H9 (cell line): ENCODE results near the gene RNU1-4. TPM values are rescaled to one million over a fixed set of nuclear protein-coding genes. Genes with fewer than 3 reads are reported as not detected.

Source experiments
- DNase-seq: peaks from one replicate; pipeline ENCODE4 v3.0.0-alpha.2; 2017
- H2AFZ ChIP-seq: one replicate; pipeline ENCODE4 v1.6.1; 2013; ENCODE audit warnings: mild to moderate bottlenecking, low read length, control low read depth, moderate library complexity
- H2AK5ac ChIP-seq: 2 replicates; pipeline ENCODE4 v1.6.1; 2013; ENCODE audit warnings: low read length, control low read depth, mixed read lengths; ENCODE audit not compliant: insufficient read length
- H2BK120ac ChIP-seq: one replicate; pipeline ENCODE4 v1.6.1; 2013; ENCODE audit warnings: low read depth, mild to moderate bottlenecking, low read length, control low read depth, inconsistent platforms; ENCODE audit not compliant: poor library complexity, severe bottlenecking
- H2BK12ac ChIP-seq: 2 replicates; pipeline ENCODE4 v1.6.1; 2013; ENCODE audit warnings: low read length, control low read depth, mixed read lengths, low read depth; ENCODE audit not compliant: insufficient read length
- H2BK15ac ChIP-seq: 2 replicates; pipeline ENCODE4 v1.6.1; 2013; ENCODE audit warnings: low read depth, low read length, control low read depth
- H2BK20ac ChIP-seq: one replicate; pipeline ENCODE4 v1.6.1; 2013; ENCODE audit warnings: low read depth, mild to moderate bottlenecking, low read length, control low read depth, inconsistent platforms; ENCODE audit not compliant: poor library complexity, severe bottlenecking
- H2BK5ac ChIP-seq: 2 replicates; pipeline ENCODE4 v1.6.1; 2013; ENCODE audit warnings: low read length, control low read depth, mixed read lengths; ENCODE audit not compliant: insufficient read length
- H3K14ac ChIP-seq: 2 replicates; pipeline ENCODE4 v1.6.1; 2013; ENCODE audit warnings: low read length, control low read depth; ENCODE audit not compliant: insufficient read depth
- H3K18ac ChIP-seq: 2 replicates; pipeline ENCODE4 v1.6.1; 2013; ENCODE audit warnings: low read depth, mild to moderate bottlenecking, mixed read lengths, low read length, control low read depth; ENCODE audit not compliant: insufficient read length
- H3K23ac ChIP-seq: 2 replicates; pipeline ENCODE4 v1.6.1; 2013; ENCODE audit warnings: low read length, control low read depth, mixed read lengths, low read depth; ENCODE audit not compliant: insufficient read length
- H3K23me2 ChIP-seq: 2 replicates; pipeline ENCODE4 v1.6.1; 2013; ENCODE audit warnings: low read depth, mild to moderate bottlenecking, mixed read lengths, low read length, control low read depth; ENCODE audit not compliant: insufficient read length, poor library complexity, severe bottlenecking
- H3K27ac ChIP-seq: 2 replicates; pipeline ENCODE4 v1.5.1; 2013; ENCODE audit warnings: low read length, control low read depth, mixed read lengths, low read depth; ENCODE audit not compliant: insufficient read length
- H3K27me3 ChIP-seq: 2 replicates; pipeline ENCODE4 v1.6.1; 2013; ENCODE audit warnings: low read length, control low read depth, inconsistent platforms; ENCODE audit not compliant: insufficient read depth
- H3K4ac ChIP-seq: 2 replicates; pipeline ENCODE4 v1.6.1; 2013; ENCODE audit warnings: low read depth, mild to moderate bottlenecking, control low read depth, inconsistent platforms, low read length, moderate library complexity
- H3K4me1 ChIP-seq: 2 replicates; pipeline ENCODE4 v1.6.1; 2013; ENCODE audit warnings: low read length, control low read depth, inconsistent platforms; ENCODE audit not compliant: insufficient read depth
- H3K4me2 ChIP-seq: 2 replicates; pipeline ENCODE4 v1.6.1; 2013; ENCODE audit warnings: low read length, control low read depth, mixed read lengths; ENCODE audit not compliant: insufficient read length, insufficient read depth
- H3K56ac ChIP-seq: 2 replicates; pipeline ENCODE4 v1.6.1; 2013; ENCODE audit warnings: low read depth, mild to moderate bottlenecking, mixed read lengths, low read length, control low read depth; ENCODE audit not compliant: insufficient read length
- H3K79me1 ChIP-seq: 2 replicates; pipeline ENCODE4 v1.6.1; 2013; ENCODE audit warnings: low read depth, mild to moderate bottlenecking, moderate library complexity, low read length, control low read depth, inconsistent platforms; ENCODE audit not compliant: insufficient read depth, poor library complexity, severe bottlenecking
- H3K79me2 ChIP-seq: 2 replicates; pipeline ENCODE4 v1.6.1; 2013; ENCODE audit warnings: low read length, control low read depth, inconsistent platforms; ENCODE audit not compliant: insufficient read depth
- H3K9ac ChIP-seq: 2 replicates; pipeline ENCODE4 v1.6.1; 2013; ENCODE audit warnings: low read length, control low read depth, mixed read lengths; ENCODE audit not compliant: insufficient read length; ENCODE audit errors: extremely low read depth
- H3K9me3 ChIP-seq: one replicate; pipeline ENCODE4 v1.6.1; 2013; ENCODE audit warnings: low read depth, low read length, inconsistent platforms; ENCODE audit not compliant: control insufficient read depth
- H3T11ph ChIP-seq: one replicate; pipeline ENCODE4 v1.6.1; 2013; ENCODE audit warnings: mild to moderate bottlenecking, low read length, control low read depth, inconsistent platforms
- H4K20me1 ChIP-seq: one replicate; pipeline ENCODE4 v1.6.1; 2013; ENCODE audit not compliant: control insufficient read depth, insufficient read length, insufficient read depth
- H4K5ac ChIP-seq: 2 replicates; pipeline ENCODE4 v1.6.1; 2013; ENCODE audit warnings: low read depth, mild to moderate bottlenecking, mixed read lengths, low read length, control low read depth; ENCODE audit not compliant: insufficient read length
- H4K8ac ChIP-seq: replicated peaks from 2 replicates; pipeline ENCODE4 v1.6.1; 2013; ENCODE audit warnings: low read length, control low read depth, mixed read lengths, low read depth; ENCODE audit not compliant: insufficient read length
- H4K91ac ChIP-seq: 2 replicates; pipeline ENCODE4 v1.6.1; 2013; ENCODE audit warnings: low read depth, mild to moderate bottlenecking, moderate library complexity, mixed read lengths, low read length, control low read depth; ENCODE audit not compliant: insufficient read length
- H3K27ac Mint-ChIP-seq, 3 experiments: 2 replicates in 2 of 3; 3 replicates in 1 of 3; pipeline ENCODE4 v1.8.0; 2020 to 2021; ENCODE audit warnings: mixed read lengths in 3 of 3, mild to moderate bottlenecking in 1 of 3, moderate library complexity in 1 of 3
- H3K27me3 Mint-ChIP-seq: 2 replicates; pipeline ENCODE4 v1.8.0; 2021; ENCODE audit warnings: low read depth, mild to moderate bottlenecking, moderate library complexity, mixed read lengths
- H3K36me3 Mint-ChIP-seq, 3 experiments: 2 replicates in 2 of 3; 3 replicates in 1 of 3; pipeline ENCODE4 v1.8.0; 2020 to 2021; ENCODE audit warnings: low read depth in 3 of 3, mixed read lengths in 3 of 3; ENCODE audit not compliant: insufficient read depth in 1 of 3
- H3K4me1 Mint-ChIP-seq, 2 experiments: 2 replicates each; pipeline ENCODE4 v1.8.0; 2020; ENCODE audit warnings: mixed read lengths in 2 of 2
- H3K4me3 Mint-ChIP-seq, 2 experiments: 2 replicates in 1 of 2; 3 replicates in 1 of 2; pipeline ENCODE4 v1.8.0; 2020 to 2021; ENCODE audit warnings: mild to moderate bottlenecking in 2 of 2, mixed read lengths in 2 of 2, moderate library complexity in 1 of 2
- H3K9me3 Mint-ChIP-seq, 2 experiments: 2 replicates in 1 of 2; 3 replicates in 1 of 2; pipeline ENCODE4 v1.8.0; 2020; ENCODE audit warnings: mild to moderate bottlenecking in 2 of 2, mixed read lengths in 2 of 2, moderate library complexity in 1 of 2
- CTCF ChIP-seq: fragments of 200-600 bp; sonication (generic); conservative IDR thresholded peaks from 3 replicates; pipeline ENCODE4 v1.8.0; 2021; ENCODE audit warnings: antibody characterized with exemption, mild to moderate bottlenecking
- WGBS: extraction: QIAGEN DNeasy Blood & Tissue Kit; methylation state at CpG from one replicate; pipeline ENCODE4 v1.1.7; 2013; ENCODE audit warnings: missing lambda C conversion rate, low lambda C conversion rate, mixed read lengths; ENCODE audit not compliant: insufficient read length; ENCODE audit errors: extremely low coverage; 5-methylcytosine and 5-hydroxymethylcytosine counted together
- total RNA-seq: library from RNA; stranded (reverse); gene quantifications from 2 replicates; pipeline ENCODE4 v1.2.1, GENCODE V29; 2021

The RNU1-4 gene
- total RNA-seq, 1 experiment from 2014 or later: 2,051 TPM

DNA sequence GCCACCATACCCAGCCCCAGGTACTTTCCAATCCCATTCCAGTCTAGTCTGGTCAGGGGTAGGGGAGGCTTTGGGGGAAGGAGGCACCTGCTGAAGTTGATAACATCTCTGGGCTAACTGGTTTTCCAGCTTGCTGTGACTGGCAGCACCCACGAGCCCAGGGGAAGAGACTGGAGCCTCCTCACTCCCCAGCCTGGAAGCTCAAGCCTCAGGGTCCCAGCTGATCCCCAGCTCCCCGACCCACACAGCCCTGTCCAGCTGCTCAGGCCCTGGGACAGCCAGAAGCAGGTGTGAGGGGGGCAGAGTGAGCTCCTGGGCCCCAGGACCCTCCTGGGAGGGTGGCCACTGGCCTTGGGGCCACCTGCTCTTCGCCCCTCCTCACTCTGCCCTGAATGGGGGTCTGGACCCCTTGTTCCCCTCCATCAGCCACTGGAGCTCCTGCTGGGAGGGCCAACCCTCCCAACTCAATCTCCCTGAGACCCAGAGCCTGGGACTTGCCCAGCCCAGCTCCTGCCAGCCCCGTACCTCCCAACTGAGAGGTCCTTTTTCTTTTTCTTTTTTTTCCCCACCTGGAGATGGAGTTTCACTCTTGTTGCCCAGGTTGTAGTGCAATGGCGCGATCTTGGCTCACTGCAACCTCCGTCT is 23.5 kb upstream of the RNU1-4 start:
- peak; percentile 24 for DNase-seq
- H3K79me1 ChIP-seq: no peaks in the 10 kb centered on the region
- H4K8ac ChIP-seq: no peak overlapping the region
- no peak overlapping the region for H2BK20ac ChIP-seq
- H3K27ac Mint-ChIP-seq: peak overlapping the region in 1 of 3 experiments; percentile 20; a peak in 1 of 7 replicates
- peak overlapping the region; percentile 61; the same call in 1 of the 2 replicates for H3K14ac ChIP-seq
- no peak overlapping the region for H2AFZ ChIP-seq
- H3K18ac ChIP-seq: no peak overlapping the region
- H3K23ac ChIP-seq: no peak overlapping the region
- no peaks in the 10 kb centered on the region for H3K27me3 ChIP-seq
- H2BK5ac ChIP-seq: no peak overlapping the region
- H3K9ac ChIP-seq: no peak overlapping the region
- no peaks in the 10 kb centered on the region for H3K36me3 Mint-ChIP-seq
- H3K4me1 Mint-ChIP-seq: peaks cover 10 to 12% of the 10 kb centered on the region in 2 experiments
- H3T11ph ChIP-seq: no peak overlapping the region
- peaks cover 12% of the 10 kb centered on the region for H3K27me3 Mint-ChIP-seq
- H4K91ac ChIP-seq: no peak overlapping the region
- no peak overlapping the region for H3K4ac ChIP-seq
- no peak overlapping the region for H2BK12ac ChIP-seq
- H3K56ac ChIP-seq: no peak overlapping the region
- no peak for TF ChIP-seq CTCF
- no peaks in the 10 kb centered on the region for H3K79me2 ChIP-seq
- no peaks in the 10 kb centered on the region for H3K9me3 ChIP-seq
- WGBS: no CpG with 5 or more reads among the region's 7 CpGs
- H3K4me1 ChIP-seq: no peaks in the 10 kb centered on the region
- H3K27ac ChIP-seq: no peak overlapping the region
- H4K20me1 ChIP-seq: no peaks in the 10 kb centered on the region
- H2BK15ac ChIP-seq: no peak overlapping the region
- no peaks in the 10 kb centered on the region for H3K23me2 ChIP-seq
- H4K5ac ChIP-seq: no peak overlapping the region
- no peak overlapping the region for H2AK5ac ChIP-seq
- no peak overlapping the region for H3K4me2 ChIP-seq
- no peak overlapping the region for H2BK120ac ChIP-seq
- H3K9me3 Mint-ChIP-seq: no peaks in the 10 kb centered on the region
- H3K4me3 Mint-ChIP-seq: no peak overlapping the region
